PC-3 (cell line): Measurements from ENCODE around the gene SMARCD1. TPM values are rescaled to one million over a fixed set of nuclear protein-coding genes. Genes with fewer than 3 reads are reported as not detected.

Source experiments
- ATAC-seq: fragments of 200-7000 bp; cut with Tn5 transposase; 2 replicates; pipeline ENCODE4 v1.9.1; 2020; ENCODE audit warnings: mild to moderate bottlenecking, moderate library complexity
- BruUV-seq: library from RNA; stranded (reverse); fragments of 400-500 nt; replicated peaks from 2 replicates; lab custom pipeline; 2021; lab: Mats Ljungman, UMichigan
- CTCF ChIA-PET: fragments of 300-600 bp; sonication (Branson Sonifier 250); formaldehyde crosslinking; loops from one replicate; lab custom pipeline; 2022; ENCODE audit warnings: antibody characterized with exemption; lab: Charles Lee
- POLR2A ChIA-PET: fragments of 300-600 bp; sonication (Branson Sonifier 250); formaldehyde crosslinking; loops from one replicate; lab custom pipeline; 2022; ENCODE audit warnings: antibody characterized with exemption; ENCODE audit not compliant: unreplicated experiment; lab: Charles Lee
- DNase-seq: peaks from one replicate; pipeline ENCODE4 v3.0.0-alpha.2; 2015
- H2AFZ ChIP-seq: fragments of 300-600 bp; sonication (generic); 2 replicates; pipeline ENCODE4 v1.6.0; 2016; ENCODE audit warnings: antibody characterized with exemption, low read length
- H3F3A ChIP-seq: fragments of 300-600 bp; sonication (generic); one replicate; pipeline ENCODE4 v1.6.0; 2017; ENCODE audit warnings: antibody characterized with exemption, low read length, control low read depth, mild to moderate bottlenecking; ENCODE audit not compliant: unreplicated experiment
- H3K27ac ChIP-seq: fragments of 300-600 bp; sonication (generic); 2 replicates; pipeline ENCODE4 v1.5.1; 2016; ENCODE audit warnings: mild to moderate bottlenecking, low read length
- H3K27me3 ChIP-seq: fragments of 300-600 bp; sonication (generic); 2 replicates; pipeline ENCODE4 v1.6.1; 2016; ENCODE audit warnings: low read length, mixed read lengths
- H3K36me3 ChIP-seq: fragments of 300-600 bp; sonication (generic); 2 replicates; pipeline ENCODE4 v1.6.1; 2016; ENCODE audit warnings: low read depth, mixed run types, low read length, mixed read lengths
- H3K4me1 ChIP-seq: fragments of 300-600 bp; sonication (generic); 2 replicates; pipeline ENCODE4 v1.5.1; 2016; ENCODE audit warnings: low read length; ENCODE audit not compliant: insufficient read depth
- H3K4me2 ChIP-seq: fragments of 300-600 bp; sonication (generic); 2 replicates; pipeline ENCODE4 v1.6.0; 2016; ENCODE audit warnings: low read length
- H3K4me3 ChIP-seq: fragments of 300-600 bp; sonication (generic); 2 replicates; pipeline ENCODE4 v1.5.1; 2016; ENCODE audit warnings: mild to moderate bottlenecking, low read length, mixed read lengths
- H3K79me2 ChIP-seq: fragments of 300-600 bp; sonication (generic); 2 replicates; pipeline ENCODE4 v1.6.1; 2017; ENCODE audit warnings: low read length, mixed read lengths
- H3K9ac ChIP-seq: fragments of 300-600 bp; sonication (generic); 2 replicates; pipeline ENCODE4 v1.6.0; 2016; ENCODE audit warnings: mild to moderate bottlenecking, low read length
- H3K9me2 ChIP-seq: fragments of 300-600 bp; sonication (generic); replicated peaks from 2 replicates; pipeline ENCODE4 v1.6.1; 2016; ENCODE audit warnings: mixed run types, low read length, mixed read lengths
- H3K9me3 ChIP-seq: fragments of 300-600 bp; sonication (generic); 2 replicates; pipeline ENCODE4 v1.6.1; 2016; ENCODE audit warnings: low read length, mixed read lengths
- H4K20me1 ChIP-seq: fragments of 300-600 bp; sonication (generic); 2 replicates; pipeline ENCODE4 v1.6.1; 2016; ENCODE audit warnings: low read length, mixed read lengths
- EZH2 ChIP-seq: fragments of 300-600 bp; sonication (generic); IDR thresholded peaks from one replicate; pipeline ENCODE4 v1.6.1; 2017; ENCODE audit warnings: antibody characterized with exemption, mild to moderate bottlenecking, low read length; ENCODE audit not compliant: unreplicated experiment
- EZH2phosphoT487 ChIP-seq: fragments of 300-600 bp; sonication (generic); IDR thresholded peaks from 2 replicates; pipeline ENCODE4 v1.6.1; 2018; ENCODE audit warnings: mild to moderate bottlenecking, antibody characterized with exemption, low read length, borderline replicate concordance
- intact Hi-C: fragments of 100-400 bp; cut with micrococcal nuclease; formaldehyde crosslinking; loops from 2 replicates; pipeline ENCODE4 v1.9.0; 2023
- total RNA-seq: library from RNA; depleted of rRNA; stranded (reverse); fragments of >200 nt; gene quantifications from 2 replicates; pipeline ENCODE4 v1.2.3, GENCODE V29; 2014
- TF ChIP-seq, protein P1 (sequence below): fragments of 300-600 bp; sonication (generic); conservative IDR thresholded peaks from 2 replicates; pipeline ENCODE4 v1.5.1; 2017; ENCODE audit warnings: antibody characterized with exemption, low read depth, mild to moderate bottlenecking, low read length

Gene SMARCD1
- total RNA-seq, 1 experiment from 2014 or later: 105 TPM

- no peak overlapping the region for H3K27ac ChIP-seq
- H2AFZ ChIP-seq: no peak overlapping the region
- intact Hi-C loops: no loop called here
- DNase-seq (no peak), ATAC-seq (no peak)
- H3K79me2 ChIP-seq: peaks cover 31% of the 10 kb centered on the region
- no peak overlapping the region for H3K4me3 ChIP-seq
- BruUV-seq: no TSS peak
- no peak for TF ChIP-seq EZH2
- TF ChIP-seq EZH2phosphoT487: no peak
- TF ChIP-seq, protein P1, sequence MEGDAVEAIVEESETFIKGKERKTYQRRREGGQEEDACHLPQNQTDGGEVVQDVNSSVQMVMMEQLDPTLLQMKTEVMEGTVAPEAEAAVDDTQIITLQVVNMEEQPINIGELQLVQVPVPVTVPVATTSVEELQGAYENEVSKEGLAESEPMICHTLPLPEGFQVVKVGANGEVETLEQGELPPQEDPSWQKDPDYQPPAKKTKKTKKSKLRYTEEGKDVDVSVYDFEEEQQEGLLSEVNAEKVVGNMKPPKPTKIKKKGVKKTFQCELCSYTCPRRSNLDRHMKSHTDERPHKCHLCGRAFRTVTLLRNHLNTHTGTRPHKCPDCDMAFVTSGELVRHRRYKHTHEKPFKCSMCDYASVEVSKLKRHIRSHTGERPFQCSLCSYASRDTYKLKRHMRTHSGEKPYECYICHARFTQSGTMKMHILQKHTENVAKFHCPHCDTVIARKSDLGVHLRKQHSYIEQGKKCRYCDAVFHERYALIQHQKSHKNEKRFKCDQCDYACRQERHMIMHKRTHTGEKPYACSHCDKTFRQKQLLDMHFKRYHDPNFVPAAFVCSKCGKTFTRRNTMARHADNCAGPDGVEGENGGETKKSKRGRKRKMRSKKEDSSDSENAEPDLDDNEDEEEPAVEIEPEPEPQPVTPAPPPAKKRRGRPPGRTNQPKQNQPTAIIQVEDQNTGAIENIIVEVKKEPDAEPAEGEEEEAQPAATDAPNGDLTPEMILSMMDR: no peak
- H4K20me1 ChIP-seq: no peaks in the 10 kb centered on the region
- H3K9ac ChIP-seq: no peak overlapping the region
- no peaks in the 10 kb centered on the region for H3K9me3 ChIP-seq
- ChIA-PET POLR2A (no interaction called here), CTCF (no interaction called here)
- H3K9me2 ChIP-seq: no peaks in the 10 kb centered on the region
- no peaks in the 10 kb centered on the region for H3F3A ChIP-seq
- H3K36me3 ChIP-seq: peaks cover 21% of the 10 kb centered on the region
- H3K27me3 ChIP-seq: no peaks in the 10 kb centered on the region
- peaks cover under 1% of the 10 kb centered on the region; the same call in 1 of the 2 replicates for H3K4me1 ChIP-seq
- H3K4me2 ChIP-seq: no peak overlapping the region
Observed at GRCh38 chr12:50119387-50119786, 34.2 kb downstream of the SMARCD1 start.

DNA sequence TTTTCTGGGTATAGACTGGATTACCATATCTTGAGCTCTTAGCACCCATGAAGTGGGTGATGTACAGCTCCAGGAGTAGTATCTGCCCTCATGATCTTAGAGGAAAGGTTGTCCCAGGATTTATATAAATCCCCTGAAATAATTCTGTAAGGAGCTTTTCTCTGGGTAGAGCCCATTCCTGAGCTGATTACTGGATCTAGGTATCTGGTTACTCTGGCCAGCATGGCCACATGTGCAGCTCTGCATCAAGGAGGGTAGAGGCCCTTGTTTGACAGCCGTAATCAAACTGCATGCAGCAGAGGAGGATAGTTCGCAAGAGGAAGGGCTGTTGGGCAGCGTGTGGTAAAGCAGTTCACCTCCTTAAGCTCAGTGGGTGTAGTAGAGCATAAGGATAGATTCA, 35.4 kb downstream of the SMARCD1 start:
- TF ChIP-seq EZH2 (no peak), EZH2phosphoT487 (no peak)
- TF ChIP-seq, protein P1: no peak
- Histone ChIP-seq H3K36me3 (peaks cover 21% of the 10 kb centered on the region), H3K27ac (no peak overlapping the region), H3K9me3 (no peaks in the 10 kb centered on the region), H3K4me3 (no peak overlapping the region), H3K4me2 (no peak overlapping the region), H3F3A (no peaks in the 10 kb centered on the region), H3K9me2 (no peaks in the 10 kb centered on the region), H3K4me1 (no peaks in the 10 kb centered on the region), H3K9ac (no peak overlapping the region), H4K20me1 (no peaks in the 10 kb centered on the region), H3K27me3 (no peaks in the 10 kb centered on the region), H2AFZ (no peak overlapping the region), H3K79me2 (peaks cover 23% of the 10 kb centered on the region)
- BruUV-seq: no TSS peak
- POLR2A ChIA-PET: no interaction called here
- intact Hi-C loops: no loop called here
- ATAC-seq (no peak), DNase-seq (no peak)
- CTCF ChIA-PET: no interaction called here

- no peaks in the 10 kb centered on the region for H4K20me1 ChIP-seq
- no peaks in the 10 kb centered on the region for H3K27me3 ChIP-seq
- no TSS peak for BruUV-seq
- H3K9me3 ChIP-seq: no peaks in the 10 kb centered on the region
- intact Hi-C loops: no loop called here
- ChIA-PET CTCF (no interaction called here), POLR2A (no interaction called here)
- no peaks in the 10 kb centered on the region for H3K4me1 ChIP-seq
- H3F3A ChIP-seq: no peaks in the 10 kb centered on the region
- DNase-seq: no peak
- peaks cover 21% of the 10 kb centered on the region for H3K36me3 ChIP-seq
- TF ChIP-seq EZH2phosphoT487: no peak
- TF ChIP-seq, protein P1: no peak
- TF ChIP-seq EZH2: no peak
- H3K9me2 ChIP-seq: no peaks in the 10 kb centered on the region
- H3K4me2 ChIP-seq: no peak overlapping the region
- ATAC-seq: no peak
- no peak overlapping the region for H2AFZ ChIP-seq
- H3K27ac ChIP-seq: no peak overlapping the region
- peaks cover 19% of the 10 kb centered on the region for H3K79me2 ChIP-seq
- no peak overlapping the region for H3K4me3 ChIP-seq
- H3K9ac ChIP-seq: no peak overlapping the region
Observed at GRCh38 chr12:50120953-50121352, 35.8 kb downstream of the SMARCD1 start.
